Measurements from ENCODE around the gene LONP1.
"Not testable (repeated sequence)": the region's sequence is repeated elsewhere in the genome, so short reads cannot be mapped to it uniquely, and the experiment has no call there.

LONP1 gene

GRCh38 chr19:5713228-5713627 lies 6.7 kb downstream of the LONP1 start:
- DNase-seq (ENCODE audit: low read depth) = no peak

DNA sequence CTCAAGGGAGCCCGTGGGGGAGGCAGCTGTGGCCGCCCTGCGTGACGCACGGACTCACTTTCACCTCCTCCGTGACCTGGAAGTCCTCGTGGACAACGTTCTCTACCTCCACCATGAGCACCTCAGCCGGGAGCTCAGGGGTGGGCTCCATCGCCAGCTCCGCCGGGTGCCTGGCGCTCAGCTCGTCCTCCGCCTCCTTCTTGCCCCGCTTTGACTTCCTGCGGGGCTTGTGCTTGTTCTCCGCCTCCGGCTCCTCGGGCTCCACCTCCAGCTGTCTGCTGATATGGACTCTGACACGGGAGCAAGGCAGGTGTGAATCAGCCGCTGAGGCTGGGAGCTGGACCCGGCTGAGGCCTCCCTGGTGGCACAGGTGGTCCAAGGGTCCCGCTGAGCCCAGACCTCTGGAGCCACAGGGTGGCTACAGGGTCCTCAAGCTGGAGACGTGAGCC lies 8.2 kb downstream of the LONP1 start:
- DNase-seq (ENCODE audit: low read depth) = no peak

GRCh38 chr19:5711025-5711424 lies 8.9 kb downstream of the LONP1 start:
- DNase-seq (ENCODE audit: low read depth) = no peak

DNA sequence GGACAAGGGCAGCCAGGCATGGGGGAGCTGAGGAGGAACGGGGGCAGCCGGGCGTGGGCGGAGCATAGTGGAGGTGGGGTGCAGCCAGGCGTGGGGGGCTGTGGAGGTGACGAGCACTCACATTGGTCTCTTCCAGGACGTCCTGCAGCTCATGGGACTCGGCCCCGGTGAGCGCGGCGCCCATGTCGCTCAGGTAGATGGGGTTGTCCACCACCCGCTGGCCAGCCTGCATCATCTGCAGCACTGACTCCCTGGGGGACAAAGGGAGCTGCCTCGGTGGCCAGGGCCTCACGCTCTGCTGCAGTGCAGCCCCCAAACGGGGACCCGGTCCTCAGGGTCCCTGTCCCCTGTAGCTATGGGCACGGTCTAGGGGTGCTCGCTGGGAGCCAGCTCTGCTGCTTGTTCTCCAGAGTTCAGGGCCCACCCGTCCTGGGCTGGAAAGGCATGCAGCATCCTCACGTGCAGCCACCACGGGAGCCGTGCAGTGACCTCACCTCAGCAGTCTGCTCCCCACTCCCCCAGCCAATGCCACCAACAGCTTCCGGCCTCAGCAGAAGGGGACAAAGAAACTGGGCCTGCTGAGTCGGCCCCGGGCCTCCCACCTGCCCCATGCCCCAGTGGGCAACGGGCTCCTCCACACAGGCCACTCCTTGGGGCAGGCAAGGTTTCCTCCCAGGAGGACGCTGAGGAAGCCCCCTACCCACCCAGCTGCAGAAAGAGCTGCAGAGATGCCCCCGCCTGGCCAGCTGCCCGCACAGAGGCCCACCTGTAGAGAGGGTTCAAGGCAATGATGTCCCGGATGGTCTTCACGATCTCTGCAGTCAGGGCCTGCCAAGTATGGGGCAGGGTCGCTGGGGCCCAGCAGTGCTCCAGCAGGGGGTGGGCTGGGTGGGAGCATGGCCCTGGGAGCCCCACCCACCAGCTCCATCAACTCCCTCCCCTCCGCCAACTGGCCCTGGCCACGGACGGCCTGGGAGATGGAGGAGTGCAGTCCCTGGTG lies 12.1 kb downstream of the LONP1 start:
- DNase-seq (ENCODE audit: low read depth) = no peak

- DNase-seq (ENCODE audit: low read depth) = no peak
These were observed 12.9 kb downstream of the LONP1 start for GRCh38 chr19:5706876-5707573.

DNA sequence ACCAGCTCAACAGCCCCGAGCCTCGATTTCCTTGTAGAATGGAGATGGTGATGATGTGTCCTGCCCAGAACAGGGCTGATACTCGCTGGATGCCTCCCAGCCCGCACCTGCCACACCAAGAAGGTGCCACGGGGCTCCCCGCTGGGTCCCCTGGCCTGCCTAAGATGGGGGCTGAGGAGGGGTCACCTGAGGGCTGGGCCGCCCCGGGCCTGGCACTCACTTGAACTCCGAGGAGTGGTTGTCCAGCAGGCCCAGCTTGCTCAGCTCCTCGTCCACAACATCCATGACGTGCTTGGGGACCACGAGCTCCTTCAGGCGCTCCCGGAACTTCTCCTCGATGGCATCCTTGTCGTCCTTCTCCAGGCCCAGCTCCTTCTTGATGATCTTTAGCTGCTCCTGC lies 14.4 kb downstream of the LONP1 start:
- no peak for DNase-seq (ENCODE audit: low read depth)

- DNase-seq (ENCODE audit: low read depth) = no peak
These were observed 15.8 kb downstream of the LONP1 start for GRCh38 chr19:5703819-5704818.

- not testable (repeated sequence) for DNase-seq (ENCODE audit: low read depth)
These were observed 17.9 kb downstream of the LONP1 start for GRCh38 chr19:5702053-5702410.

DNA sequence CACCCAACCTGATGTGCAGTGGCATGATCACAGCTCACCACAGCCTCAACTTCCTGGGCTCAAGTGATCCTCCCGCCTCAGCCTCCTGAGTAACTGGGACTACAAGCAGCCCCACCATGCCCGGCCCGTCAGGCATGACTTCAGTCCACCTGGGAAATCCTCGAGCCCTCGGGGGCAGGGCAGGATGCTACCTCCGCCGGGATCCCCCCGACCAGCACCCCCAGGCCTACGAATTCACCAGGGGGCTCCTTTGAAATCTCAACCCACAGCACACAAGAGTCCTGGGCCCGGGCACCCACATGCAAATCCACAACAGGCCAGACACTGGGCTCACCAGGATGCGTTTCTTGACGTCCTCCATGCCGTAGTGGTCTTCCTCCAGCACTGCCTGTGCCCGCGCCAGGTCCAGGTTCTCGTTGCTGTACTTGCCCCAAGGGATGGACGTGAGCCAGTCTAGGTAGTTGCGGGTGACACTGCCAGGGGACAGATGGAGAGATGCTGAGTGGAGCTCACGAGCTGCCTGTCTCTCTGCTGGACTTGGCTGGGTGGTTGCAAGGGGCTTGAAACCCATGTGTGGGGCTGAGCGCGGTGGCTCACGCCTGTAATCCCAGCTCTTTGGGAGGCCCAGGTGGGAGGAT lies 19.4 kb downstream of the LONP1 start:
- DNase-seq (ENCODE audit: low read depth) = no peak

DNA sequence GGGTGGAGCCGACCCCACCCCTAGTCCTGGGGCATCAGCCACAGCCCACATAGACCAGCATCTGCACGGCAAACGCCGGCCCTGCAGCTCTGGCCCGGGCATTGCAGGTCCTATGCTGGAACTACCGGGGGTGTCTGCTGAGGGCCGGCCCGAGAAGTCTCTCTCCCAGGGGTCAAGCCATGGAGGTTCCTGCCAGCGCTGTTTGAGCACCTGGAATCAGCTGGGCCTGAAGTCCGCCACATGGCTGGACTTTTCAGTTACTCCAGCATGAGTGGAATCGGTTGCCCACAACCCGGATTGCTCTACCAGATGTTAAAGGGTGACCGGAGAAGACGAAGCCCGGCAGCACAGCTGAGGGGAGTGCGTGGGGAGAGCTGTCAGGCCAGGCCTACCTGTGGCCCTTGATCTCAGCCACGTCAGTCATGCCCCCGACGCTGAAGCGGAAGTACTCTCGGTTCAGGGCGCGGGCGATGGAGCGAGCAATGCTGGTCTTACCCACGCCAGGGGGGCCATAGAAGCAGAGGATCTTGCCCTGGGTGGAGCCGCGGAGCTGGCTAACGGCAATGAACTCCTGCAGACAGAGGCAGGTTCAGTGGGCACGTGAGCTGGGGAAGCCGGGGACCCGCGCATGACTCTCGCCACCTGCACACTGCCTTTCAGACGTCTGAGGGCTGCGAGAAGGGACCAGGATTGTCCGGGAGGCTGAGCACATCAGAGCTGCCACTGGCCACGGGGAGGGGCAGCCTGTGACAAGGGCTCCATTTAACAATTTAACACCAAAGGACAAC lies 21.1 kb downstream of the LONP1 start:
- DNase-seq (ENCODE audit: low read depth) = no peak

DNA sequence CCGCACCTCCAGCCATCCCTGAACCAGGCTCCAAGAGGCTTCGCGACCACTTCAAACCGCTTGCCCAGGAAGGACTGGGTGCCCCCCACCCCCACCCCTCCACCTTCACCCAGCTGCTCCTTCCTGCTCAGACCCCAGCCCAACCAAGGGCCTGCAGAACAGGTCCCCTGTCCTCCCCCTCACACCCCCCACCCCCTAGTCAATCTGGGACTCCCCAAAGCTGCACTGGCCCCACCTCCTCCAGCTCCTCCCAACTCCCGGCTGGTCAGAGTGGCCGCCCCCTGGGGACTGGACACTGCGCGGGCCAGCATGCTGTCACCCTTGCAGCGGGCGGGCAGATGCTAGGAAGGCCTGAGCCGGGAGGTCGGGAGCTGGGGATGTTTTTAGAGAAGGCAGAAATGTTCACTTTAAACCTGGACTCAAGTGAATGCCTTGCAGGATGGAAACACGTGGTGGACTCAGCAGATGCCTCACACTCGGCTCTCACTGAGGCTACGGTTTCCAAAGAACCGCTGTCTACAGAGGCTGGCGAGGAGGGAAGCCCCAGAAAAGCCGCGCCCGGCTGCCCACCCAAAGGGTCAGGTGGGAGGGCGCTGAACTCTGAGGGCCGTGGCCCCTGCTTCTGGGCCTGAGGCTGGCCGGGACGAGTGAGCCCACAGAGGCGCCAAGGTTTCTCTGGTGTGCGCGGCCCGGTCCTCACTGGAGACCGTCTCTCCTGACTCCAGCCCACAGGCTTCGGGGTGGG lies 21.9 kb downstream of the LONP1 start:
- DNase-seq (ENCODE audit: low read depth) = no peak

GRCh38 chr19:5697022-5697889 lies 22.7 kb downstream of the LONP1 start:
- DNase-seq (ENCODE audit: low read depth) = no peak

GRCh38 chr19:5696196-5697021 lies 23.5 kb downstream of the LONP1 start:
- DNase-seq (ENCODE audit: low read depth) = no peak

GRCh38 chr19:5695649-5696195 lies 24.2 kb downstream of the LONP1 start:
- DNase-seq (ENCODE audit: low read depth) = no peak

- no peak for DNase-seq (ENCODE audit: low read depth)
These were observed 24.8 kb downstream of the LONP1 start for GRCh38 chr19:5694956-5695648.

DNA sequence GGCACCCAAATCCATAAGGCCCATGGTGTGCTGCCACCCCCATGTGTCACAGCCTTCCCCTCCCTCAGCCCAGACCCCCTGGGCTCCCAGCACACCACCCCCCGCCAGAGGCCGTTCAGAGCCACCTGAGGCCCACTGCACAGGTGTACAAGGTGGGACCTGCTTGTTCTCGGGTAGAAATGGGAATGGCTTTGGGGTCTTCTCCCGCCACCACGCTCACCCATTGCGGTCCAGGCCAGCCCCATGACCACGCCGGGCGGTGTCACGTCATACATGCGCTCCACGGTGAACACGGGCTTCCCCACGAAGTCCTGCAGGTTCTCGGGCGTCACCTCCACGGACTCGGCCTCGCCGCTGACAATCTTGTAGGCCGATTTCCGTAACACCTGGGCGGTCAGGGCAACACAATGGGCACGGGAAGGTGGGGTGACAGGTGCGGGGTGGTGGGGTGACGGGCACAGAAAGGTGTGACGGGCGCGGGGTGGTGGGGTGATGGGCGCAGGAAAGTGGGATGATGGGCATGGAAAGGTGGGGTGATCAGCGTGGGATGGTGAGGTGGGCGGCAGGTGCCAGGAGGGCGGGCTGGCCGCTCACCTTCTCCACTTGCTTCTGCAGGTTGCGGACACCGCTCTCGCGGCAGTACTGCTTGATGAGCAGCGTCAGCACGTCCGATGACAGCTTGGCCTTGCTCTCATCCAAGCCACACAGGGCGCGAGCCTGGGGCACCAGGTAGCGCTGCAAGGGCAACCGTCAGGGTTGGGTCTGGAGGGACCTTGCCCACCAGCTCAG lies 25.6 kb downstream of the LONP1 start:
- no peak for DNase-seq (ENCODE audit: low read depth)
